ENCODE measurements around the gene CLASP2.

DNA sequence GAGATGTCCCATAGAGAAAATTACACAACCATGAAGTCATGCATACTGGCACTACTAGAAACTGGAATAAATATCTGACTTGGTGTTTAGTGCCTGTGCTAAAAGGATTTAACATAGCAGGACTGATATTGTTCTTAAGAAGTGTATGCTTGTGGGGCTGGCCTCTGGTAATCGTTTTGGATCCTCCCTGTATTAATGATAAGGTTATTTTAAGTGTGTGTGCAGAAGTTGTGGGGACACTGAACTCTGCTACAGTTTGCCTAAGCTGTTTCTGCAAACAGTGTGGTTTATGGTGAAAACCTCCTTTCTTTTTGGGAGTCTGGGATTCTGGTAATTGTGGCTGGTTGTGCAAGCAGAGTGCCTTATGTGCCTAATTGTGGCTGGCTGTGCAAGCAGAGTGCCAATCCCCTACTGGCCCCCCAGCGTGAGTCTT lies 120.8 kb downstream of the CLASP2 start:
- TF ChIP-seq CEBPB (IDR thresholded peaks at IDR 0.05) (no peak), CREB1 (IDR thresholded peaks at IDR 0.05; ENCODE audit: low read depth) (no peak), RAD21 (IDR thresholded peaks at IDR 0.05; ENCODE audit: low read depth) (no peak), EP300 (IDR thresholded peaks at IDR 0.05; ENCODE audit: borderline replicate concordance) (no peak), EGR1 (IDR thresholded peaks at IDR 0.05) (no peak), YY1 (IDR thresholded peaks at IDR 0.05; ENCODE audit: low read depth) (no peak), TAF1 (IDR thresholded peaks at IDR 0.05; ENCODE audit: low read depth) (no peak), ZBTB7A (IDR thresholded peaks at IDR 0.05; ENCODE audit: low read depth) (no peak), TCF12 (IDR thresholded peaks at IDR 0.05; ENCODE audit: low read depth) (no peak), FOXM1 (IDR thresholded peaks at IDR 0.05; ENCODE audit: borderline replicate concordance, low read depth) (no peak), NFIC (IDR thresholded peaks at IDR 0.05) (no peak)
- TF ChIP-seq, protein P1, sequence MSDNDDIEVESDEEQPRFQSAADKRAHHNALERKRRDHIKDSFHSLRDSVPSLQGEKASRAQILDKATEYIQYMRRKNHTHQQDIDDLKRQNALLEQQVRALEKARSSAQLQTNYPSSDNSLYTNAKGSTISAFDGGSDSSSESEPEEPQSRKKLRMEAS (IDR thresholded peaks at IDR 0.05) = no peak
- TF ChIP-seq, protein P2, sequence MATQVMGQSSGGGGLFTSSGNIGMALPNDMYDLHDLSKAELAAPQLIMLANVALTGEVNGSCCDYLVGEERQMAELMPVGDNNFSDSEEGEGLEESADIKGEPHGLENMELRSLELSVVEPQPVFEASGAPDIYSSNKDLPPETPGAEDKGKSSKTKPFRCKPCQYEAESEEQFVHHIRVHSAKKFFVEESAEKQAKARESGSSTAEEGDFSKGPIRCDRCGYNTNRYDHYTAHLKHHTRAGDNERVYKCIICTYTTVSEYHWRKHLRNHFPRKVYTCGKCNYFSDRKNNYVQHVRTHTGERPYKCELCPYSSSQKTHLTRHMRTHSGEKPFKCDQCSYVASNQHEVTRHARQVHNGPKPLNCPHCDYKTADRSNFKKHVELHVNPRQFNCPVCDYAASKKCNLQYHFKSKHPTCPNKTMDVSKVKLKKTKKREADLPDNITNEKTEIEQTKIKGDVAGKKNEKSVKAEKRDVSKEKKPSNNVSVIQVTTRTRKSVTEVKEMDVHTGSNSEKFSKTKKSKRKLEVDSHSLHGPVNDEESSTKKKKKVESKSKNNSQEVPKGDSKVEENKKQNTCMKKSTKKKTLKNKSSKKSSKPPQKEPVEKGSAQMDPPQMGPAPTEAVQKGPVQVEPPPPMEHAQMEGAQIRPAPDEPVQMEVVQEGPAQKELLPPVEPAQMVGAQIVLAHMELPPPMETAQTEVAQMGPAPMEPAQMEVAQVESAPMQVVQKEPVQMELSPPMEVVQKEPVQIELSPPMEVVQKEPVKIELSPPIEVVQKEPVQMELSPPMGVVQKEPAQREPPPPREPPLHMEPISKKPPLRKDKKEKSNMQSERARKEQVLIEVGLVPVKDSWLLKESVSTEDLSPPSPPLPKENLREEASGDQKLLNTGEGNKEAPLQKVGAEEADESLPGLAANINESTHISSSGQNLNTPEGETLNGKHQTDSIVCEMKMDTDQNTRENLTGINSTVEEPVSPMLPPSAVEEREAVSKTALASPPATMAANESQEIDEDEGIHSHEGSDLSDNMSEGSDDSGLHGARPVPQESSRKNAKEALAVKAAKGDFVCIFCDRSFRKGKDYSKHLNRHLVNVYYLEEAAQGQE (IDR thresholded peaks at IDR 0.05; ENCODE audit: low read depth) = no peak
- TF ChIP-seq, protein P3, sequence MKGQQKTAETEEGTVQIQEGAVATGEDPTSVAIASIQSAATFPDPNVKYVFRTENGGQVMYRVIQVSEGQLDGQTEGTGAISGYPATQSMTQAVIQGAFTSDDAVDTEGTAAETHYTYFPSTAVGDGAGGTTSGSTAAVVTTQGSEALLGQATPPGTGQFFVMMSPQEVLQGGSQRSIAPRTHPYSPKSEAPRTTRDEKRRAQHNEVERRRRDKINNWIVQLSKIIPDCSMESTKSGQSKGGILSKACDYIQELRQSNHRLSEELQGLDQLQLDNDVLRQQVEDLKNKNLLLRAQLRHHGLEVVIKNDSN (IDR thresholded peaks at IDR 0.05) = no peak

Data from Ishikawa (cell line).